NCI-H2227 treated with DMSO at 0.1 percent for 48 hours (cell line): ENCODE results near the gene CALHM3.
A peak's percentile ranks its signal among the peaks of the same experiment; 100 is the strongest.
"Not testable (repeated sequence)": the region's sequence is repeated elsewhere in the genome, so short reads cannot be mapped to it uniquely, and the experiment has no call there.

Experiments used
- DNase-seq: peaks from one replicate; lab custom pipeline; 2025; lab: John Stamatoyannopoulos, UW

CALHM3 gene

GRCh38 chr10:103479135-103479534 is at the start of gene CALHM3:
Gene CALHM3, minus strand, starts transcription at chr10:103479240. Its CDS starts 208 bp downstream, at chr10:103479032.
- no peak for DNase-seq

GRCh38 chr10:103528549-103528948 is 49.5 kb upstream of the CALHM3 start:
- DNase-seq, result no peak

- DNase-seq, result not testable (repeated sequence)
These were observed 48.4 kb upstream of the CALHM3 start for GRCh38 chr10:103527476-103527875.

- no peak for DNase-seq
These were observed 46.9 kb upstream of the CALHM3 start for GRCh38 chr10:103525901-103526300.

- no peak for DNase-seq
These were observed 44.6 kb upstream of the CALHM3 start for GRCh38 chr10:103523683-103524082.

- DNase-seq, result not testable (repeated sequence)
These were observed 43.0 kb upstream of the CALHM3 start for GRCh38 chr10:103522006-103522405.

- no peak for DNase-seq
These were observed 40.8 kb upstream of the CALHM3 start for GRCh38 chr10:103519798-103520197.

- no peak for DNase-seq
These were observed 38.4 kb upstream of the CALHM3 start for GRCh38 chr10:103517234-103518085.

- DNase-seq, result no peak
These were observed 35.2 kb upstream of the CALHM3 start for GRCh38 chr10:103514244-103514643.

GRCh38 chr10:103513380-103514060 is 34.5 kb upstream of the CALHM3 start:
- no peak for DNase-seq

GRCh38 chr10:103512591-103513379 is 33.7 kb upstream of the CALHM3 start:
- no peak for DNase-seq

GRCh38 chr10:103512166-103512565 is 33.1 kb upstream of the CALHM3 start:
- no peak for DNase-seq

- DNase-seq, result no peak
These were observed 32.0 kb upstream of the CALHM3 start for GRCh38 chr10:103510791-103511752.

- no peak for DNase-seq
These were observed 31.1 kb upstream of the CALHM3 start for GRCh38 chr10:103510046-103510685.

- no peak for DNase-seq
These were observed 28.5 kb upstream of the CALHM3 start for GRCh38 chr10:103507235-103508191.

- DNase-seq, result no peak
These were observed 27.0 kb upstream of the CALHM3 start for GRCh38 chr10:103506061-103506460.

- DNase-seq, result peak; percentile 17
These were observed 25.2 kb upstream of the CALHM3 start for GRCh38 chr10:103504181-103504783.

- DNase-seq, result not testable (repeated sequence)
These were observed 24.7 kb upstream of the CALHM3 start for GRCh38 chr10:103503777-103504176.
